ENCODE measurements around the gene LTB.
A peak's percentile ranks its signal among the peaks of the same experiment; 100 is the strongest.

The LTB gene

DNA sequence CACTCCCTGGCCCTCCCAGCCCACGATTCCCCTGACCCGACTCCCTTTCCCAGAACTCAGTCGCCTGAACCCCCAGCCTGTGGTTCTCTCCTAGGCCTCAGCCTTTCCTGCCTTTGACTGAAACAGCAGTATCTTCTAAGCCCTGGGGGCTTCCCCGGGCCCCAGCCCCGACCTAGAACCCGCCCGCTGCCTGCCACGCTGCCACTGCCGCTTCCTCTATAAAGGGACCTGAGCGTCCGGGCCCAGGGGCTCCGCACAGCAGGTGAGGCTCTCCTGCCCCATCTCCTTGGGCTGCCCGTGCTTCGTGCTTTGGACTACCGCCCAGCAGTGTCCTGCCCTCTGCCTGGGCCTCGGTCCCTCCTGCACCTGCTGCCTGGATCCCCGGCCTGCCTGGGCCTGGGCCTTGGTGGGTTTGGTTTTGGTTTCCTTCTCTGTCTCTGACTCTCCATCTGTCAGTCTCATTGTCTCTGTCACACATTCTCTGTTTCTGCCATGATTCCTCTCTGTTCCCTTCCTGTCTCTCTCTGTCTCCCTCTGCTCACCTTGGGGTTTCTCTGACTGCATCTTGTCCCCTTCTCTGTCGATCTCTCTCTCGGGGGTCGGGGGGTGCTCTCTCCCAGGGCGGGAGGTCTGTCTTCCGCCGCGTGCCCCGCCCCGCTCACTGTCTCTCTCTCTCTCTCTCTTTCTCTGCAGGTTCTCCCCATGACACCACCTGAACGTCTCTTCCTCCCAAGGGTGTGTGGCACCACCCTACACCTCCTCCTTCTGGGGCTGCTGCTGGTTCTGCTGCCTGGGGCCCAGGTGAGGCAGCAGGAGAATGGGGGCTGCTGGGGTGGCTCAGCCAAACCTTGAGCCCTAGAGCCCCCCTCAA, 9.9 kb downstream of the LTB start, which contains the start of gene LTA:
Gene LTA, plus strand, starts transcription at position 249 of the 871 bp plus-strand sequence. Its CDS starts 454 bp downstream, at position 703.
- Histone ChIP-seq H3K4ac (ENCODE audit: low read depth, low read length) (no peak within 1 kb of the TSS), H2BK5ac (ENCODE audit: low read length) (no peak within 1 kb of the TSS), H3K4me2 (ENCODE audit: low read length) (no peak within 1 kb of the TSS), H2BK15ac (replicated peaks; ENCODE audit: low read depth) (no peak within 1 kb of the TSS), H2BK120ac (ENCODE audit: low read depth, low read length) (no peak within 1 kb of the TSS), H3K23ac (ENCODE audit: low read length) (no peak within 1 kb of the TSS), H3K36me3 (ENCODE audit: control insufficient read depth, insufficient read depth, low read length) (no peaks in the 10 kb centered on the region), H3K27me3 (ENCODE audit: insufficient read depth, low read length, poor library complexity) (no peaks in the 10 kb centered on the region), H3K79me1 (ENCODE audit: low read length) (no peaks in the 10 kb centered on the region), H3K18ac (ENCODE audit: low read length) (no peak within 1 kb of the TSS), H3K79me2 (ENCODE audit: control insufficient read depth, insufficient read depth, low read length) (no peaks in the 10 kb centered on the region), H3K27ac (ENCODE audit: low read depth, low read length) (no peak within 1 kb of the TSS), H3K56ac (ENCODE audit: low read length) (no peak within 1 kb of the TSS), H3K4me1 (ENCODE audit: control insufficient read depth, low read depth, low read length) (no peaks in the 10 kb centered on the region), H4K8ac (ENCODE audit: low read depth, low read length) (no peak within 1 kb of the TSS), H4K5ac (ENCODE audit: low read length) (no peak within 1 kb of the TSS), H3K9ac (ENCODE audit: low read length) (no peak within 1 kb of the TSS), H2AK5ac (ENCODE audit: low read length) (no peak within 1 kb of the TSS), H3K4me3 (ENCODE audit: low read length) (no peak within 1 kb of the TSS)
- no peak for DNase-seq
- no CpG with 5 or more reads among the region's 27 CpGs for WGBS (ENCODE audit: extremely low coverage, insufficient coverage, low lambda C conversion rate)

GRCh38 chr6:31569861-31570536, 12.2 kb downstream of the LTB start:
- Histone ChIP-seq H4K8ac (ENCODE audit: low read depth, low read length) (no peak overlapping the region), H3K79me2 (ENCODE audit: control insufficient read depth, insufficient read depth, low read length) (no peaks in the 10 kb centered on the region), H2BK15ac (replicated peaks; ENCODE audit: low read depth) (no peak overlapping the region), H3K9ac (ENCODE audit: low read length) (no peak overlapping the region), H3K56ac (ENCODE audit: low read length) (no peak overlapping the region), H3K4me3 (ENCODE audit: low read length) (no peak overlapping the region), H2BK5ac (ENCODE audit: low read length) (no peak overlapping the region), H3K4me1 (ENCODE audit: control insufficient read depth, low read depth, low read length) (no peaks in the 10 kb centered on the region), H3K23ac (ENCODE audit: low read length) (no peak overlapping the region), H2BK120ac (ENCODE audit: low read depth, low read length) (no peak overlapping the region), H3K18ac (ENCODE audit: low read length) (no peak overlapping the region), H3K4me2 (ENCODE audit: low read length) (no peak overlapping the region), H3K36me3 (ENCODE audit: control insufficient read depth, insufficient read depth, low read length) (no peaks in the 10 kb centered on the region), H3K4ac (ENCODE audit: low read depth, low read length) (no peak overlapping the region), H2AK5ac (ENCODE audit: low read length) (no peak overlapping the region), H4K5ac (ENCODE audit: low read length) (no peak overlapping the region), H3K27me3 (ENCODE audit: insufficient read depth, low read length, poor library complexity) (no peaks in the 10 kb centered on the region), H3K79me1 (ENCODE audit: low read length) (no peaks in the 10 kb centered on the region), H3K27ac (ENCODE audit: low read depth, low read length) (no peak overlapping the region)
- no peak for DNase-seq
- no CpG with 5 or more reads among the region's 1 CpG for WGBS (ENCODE audit: extremely low coverage, insufficient coverage, low lambda C conversion rate)

- H2AK5ac ChIP-seq (ENCODE audit: low read length): no peak overlapping the region
- H3K4me2 ChIP-seq (ENCODE audit: low read length): no peak overlapping the region
- no peaks in the 10 kb centered on the region for H3K27me3 ChIP-seq (ENCODE audit: insufficient read depth, low read length, poor library complexity)
- no peak overlapping the region for H2BK120ac ChIP-seq (ENCODE audit: low read depth, low read length)
- no peaks in the 10 kb centered on the region for H3K4me1 ChIP-seq (ENCODE audit: control insufficient read depth, low read depth, low read length)
- H3K79me1 ChIP-seq (ENCODE audit: low read length): no peaks in the 10 kb centered on the region
- DNase-seq: no peak
- H3K79me2 ChIP-seq (ENCODE audit: control insufficient read depth, insufficient read depth, low read length): no peaks in the 10 kb centered on the region
- H2BK15ac ChIP-seq (replicated peaks; ENCODE audit: low read depth): no peak overlapping the region
- no peak overlapping the region for H3K27ac ChIP-seq (ENCODE audit: low read depth, low read length)
- no peak overlapping the region for H3K23ac ChIP-seq (ENCODE audit: low read length)
- H3K36me3 ChIP-seq (ENCODE audit: control insufficient read depth, insufficient read depth, low read length): no peaks in the 10 kb centered on the region
- no peak overlapping the region for H4K8ac ChIP-seq (ENCODE audit: low read depth, low read length)
- no peak overlapping the region for H3K18ac ChIP-seq (ENCODE audit: low read length)
- H3K4me3 ChIP-seq (ENCODE audit: low read length): no peak overlapping the region
- H2BK5ac ChIP-seq (ENCODE audit: low read length): no peak overlapping the region
- no peak overlapping the region for H4K5ac ChIP-seq (ENCODE audit: low read length)
- H3K9ac ChIP-seq (ENCODE audit: low read length): no peak overlapping the region
- no peak overlapping the region for H3K4ac ChIP-seq (ENCODE audit: low read depth, low read length)
- no CpG with 5 or more reads among the region's 3 CpGs for WGBS (ENCODE audit: extremely low coverage, insufficient coverage, low lambda C conversion rate)
- no peak overlapping the region for H3K56ac ChIP-seq (ENCODE audit: low read length)
These were observed 13.7 kb downstream of the LTB start for GRCh38 chr6:31568537-31568961.

GRCh38 chr6:31567531-31568370, 14.5 kb downstream of the LTB start:
- DNase-seq: peak; percentile 67
- Histone ChIP-seq H3K27ac (ENCODE audit: low read depth, low read length) (no peak overlapping the region), H3K23ac (ENCODE audit: low read length) (no peak overlapping the region), H3K9ac (ENCODE audit: low read length) (no peak overlapping the region), H3K4me1 (ENCODE audit: control insufficient read depth, low read depth, low read length) (no peaks in the 10 kb centered on the region), H3K4me2 (ENCODE audit: low read length) (no peak overlapping the region), H3K79me1 (ENCODE audit: low read length) (no peaks in the 10 kb centered on the region), H2BK5ac (ENCODE audit: low read length) (no peak overlapping the region), H3K27me3 (ENCODE audit: insufficient read depth, low read length, poor library complexity) (no peaks in the 10 kb centered on the region), H3K4ac (ENCODE audit: low read depth, low read length) (no peak overlapping the region), H3K79me2 (ENCODE audit: control insufficient read depth, insufficient read depth, low read length) (no peaks in the 10 kb centered on the region), H2BK120ac (ENCODE audit: low read depth, low read length) (no peak overlapping the region), H4K8ac (ENCODE audit: low read depth, low read length) (no peak overlapping the region), H2BK15ac (replicated peaks; ENCODE audit: low read depth) (no peak overlapping the region), H3K36me3 (ENCODE audit: control insufficient read depth, insufficient read depth, low read length) (no peaks in the 10 kb centered on the region), H4K5ac (ENCODE audit: low read length) (no peak overlapping the region), H2AK5ac (ENCODE audit: low read length) (no peak overlapping the region), H3K18ac (ENCODE audit: low read length) (no peak overlapping the region), H3K4me3 (ENCODE audit: low read length) (no peak overlapping the region), H3K56ac (ENCODE audit: low read length) (no peak overlapping the region)
- no CpG with 5 or more reads among the region's 9 CpGs for WGBS (ENCODE audit: extremely low coverage, insufficient coverage, low lambda C conversion rate)

GRCh38 chr6:31560697-31561058, 21.5 kb downstream of the LTB start:
- Histone ChIP-seq H3K79me1 (ENCODE audit: low read length) (no peaks in the 10 kb centered on the region), H2BK15ac (replicated peaks; ENCODE audit: low read depth) (no peak overlapping the region), H3K18ac (ENCODE audit: low read length) (no peak overlapping the region), H2BK5ac (ENCODE audit: low read length) (no peak overlapping the region), H4K8ac (ENCODE audit: low read depth, low read length) (no peak overlapping the region), H3K36me3 (ENCODE audit: control insufficient read depth, insufficient read depth, low read length) (peaks cover 6% of the 10 kb centered on the region), H3K4me1 (ENCODE audit: control insufficient read depth, low read depth, low read length) (peaks cover 7% of the 10 kb centered on the region), H3K27ac (ENCODE audit: low read depth, low read length) (no peak overlapping the region), H3K4me2 (ENCODE audit: low read length) (no peak overlapping the region), H3K9ac (ENCODE audit: low read length) (no peak overlapping the region), H3K4ac (ENCODE audit: low read depth, low read length) (no peak overlapping the region), H2BK120ac (ENCODE audit: low read depth, low read length) (no peak overlapping the region), H3K79me2 (ENCODE audit: control insufficient read depth, insufficient read depth, low read length) (no peaks in the 10 kb centered on the region), H3K23ac (ENCODE audit: low read length) (no peak overlapping the region), H3K56ac (ENCODE audit: low read length) (no peak overlapping the region), H4K5ac (ENCODE audit: low read length) (no peak overlapping the region), H3K4me3 (ENCODE audit: low read length) (no peak overlapping the region), H3K27me3 (ENCODE audit: insufficient read depth, low read length, poor library complexity) (no peaks in the 10 kb centered on the region), H2AK5ac (ENCODE audit: low read length) (no peak overlapping the region)
- DNase-seq: no peak

Measured in mesendoderm (in vitro differentiated cells).